ENCODE data around the gene CLCA2.

CLCA2 gene

DNA sequence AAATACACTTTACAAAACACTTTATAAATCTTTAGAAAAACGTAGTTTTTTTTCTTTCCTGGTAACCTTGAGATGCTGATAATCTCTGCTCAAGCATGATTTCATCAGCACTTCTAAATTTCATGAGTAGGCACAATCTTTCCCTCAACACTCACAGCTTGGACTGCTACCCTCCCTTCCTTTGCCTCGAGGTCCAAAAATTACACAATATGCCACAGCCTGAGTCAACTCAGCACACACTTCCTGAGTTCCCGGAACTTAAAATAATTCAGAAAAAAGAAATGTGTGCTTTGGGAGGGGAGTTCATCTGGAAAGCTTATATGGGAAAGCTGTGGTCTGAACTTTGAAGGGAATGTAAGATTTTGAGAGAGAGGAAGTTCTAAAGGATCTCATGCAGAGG is 5.9 kb downstream of the CLCA2 start:
- no peak for DNase-seq

DNA sequence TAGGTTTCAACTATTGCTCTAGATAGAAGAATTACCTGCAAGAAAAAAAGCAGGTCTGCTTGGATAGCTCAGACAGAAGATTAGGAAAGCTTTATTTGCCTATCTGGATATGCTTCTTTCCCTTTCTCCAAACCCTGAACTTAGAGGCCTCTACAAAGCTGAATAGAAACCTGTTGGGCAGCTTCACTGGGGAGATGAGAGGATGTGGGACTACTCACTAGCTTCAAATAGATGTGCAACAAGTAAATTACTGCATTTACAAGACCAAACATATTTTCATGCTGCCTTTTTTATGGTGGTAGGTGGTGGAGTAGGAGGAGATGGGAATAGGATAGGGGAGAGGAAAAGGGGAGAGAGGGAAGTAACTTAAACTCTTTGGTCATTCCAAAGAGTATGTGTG is 6.4 kb downstream of the CLCA2 start:
- DNase-seq = no peak

DNA sequence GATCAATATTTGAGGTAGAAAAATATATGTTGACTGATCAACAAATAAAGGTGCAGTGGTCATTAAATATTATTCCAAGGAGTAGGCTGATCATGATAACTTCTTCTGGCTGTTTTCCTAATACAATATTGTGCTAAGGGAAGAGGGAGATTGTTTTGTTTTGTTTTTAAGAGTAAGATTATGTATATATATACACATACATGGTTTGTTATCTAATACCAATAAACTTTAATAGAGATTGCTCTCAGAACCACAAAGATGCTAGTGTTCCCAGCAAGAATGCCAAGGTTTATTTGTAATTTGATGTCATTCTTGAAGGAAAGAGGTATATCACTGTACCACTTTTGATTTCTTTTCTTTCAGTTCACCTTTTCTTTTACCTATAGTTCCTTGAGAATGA is 10.1 kb downstream of the CLCA2 start:
- DNase-seq = no peak

DNA sequence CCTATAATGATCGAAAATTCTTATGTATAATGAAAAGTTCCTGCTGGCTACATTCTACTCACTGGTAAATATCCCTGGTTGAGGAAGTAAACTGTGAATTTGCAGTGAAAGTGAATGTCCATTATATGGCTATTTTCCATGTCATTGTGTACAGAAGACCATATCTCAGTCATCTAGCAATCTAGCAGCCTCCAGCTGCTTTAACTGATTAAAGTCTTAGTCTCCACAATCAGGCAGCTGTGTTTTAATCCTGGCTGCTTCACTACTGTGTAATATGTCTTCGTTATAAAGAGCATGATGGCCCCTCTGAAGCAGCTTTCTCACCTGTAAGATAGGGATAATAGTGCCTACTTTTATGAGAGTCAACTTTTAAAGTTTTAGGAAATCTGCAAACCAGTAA is 11.4 kb downstream of the CLCA2 start:
- DNase-seq = peak; percentile 52

DNA sequence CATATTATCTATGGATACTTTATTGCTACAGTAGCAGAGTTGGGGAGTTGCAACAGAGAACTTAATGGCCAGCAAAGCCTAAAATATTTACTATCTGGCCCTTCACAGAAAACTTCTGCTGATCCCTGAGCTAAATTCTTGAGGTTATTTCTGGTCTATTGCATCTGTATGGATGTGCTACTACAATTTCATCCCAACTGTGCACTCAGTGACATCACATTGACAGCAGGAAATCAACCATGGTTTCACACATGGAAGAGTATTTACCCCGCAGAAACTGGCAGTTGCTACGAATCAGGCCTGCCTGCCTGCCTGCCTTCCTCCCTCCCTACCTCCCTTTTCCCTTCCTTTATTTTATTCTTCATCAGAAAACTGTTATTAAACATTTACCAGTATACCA is 12.1 kb downstream of the CLCA2 start:
- peak; percentile 86 for DNase-seq

DNA sequence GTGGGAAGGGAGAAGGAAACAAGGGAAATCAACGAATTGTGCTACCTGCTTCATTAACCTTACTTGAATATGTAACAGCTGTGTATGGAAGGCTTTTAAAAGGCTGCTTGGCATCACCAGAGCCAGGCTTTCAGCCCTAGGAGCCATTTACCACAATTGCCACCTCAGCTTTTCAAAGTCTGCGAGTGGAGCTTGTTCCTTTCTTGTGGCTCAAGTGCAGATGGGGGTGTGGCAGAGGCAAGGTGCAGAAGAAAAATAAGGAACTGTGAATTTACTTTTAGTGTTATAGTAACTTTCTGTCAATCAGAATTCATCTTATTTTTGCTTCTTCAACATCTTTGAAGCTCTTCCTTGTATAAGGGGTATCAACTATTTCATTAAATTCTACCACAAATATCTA is 17.6 kb downstream of the CLCA2 start:
- peak; percentile 68 for DNase-seq

DNA sequence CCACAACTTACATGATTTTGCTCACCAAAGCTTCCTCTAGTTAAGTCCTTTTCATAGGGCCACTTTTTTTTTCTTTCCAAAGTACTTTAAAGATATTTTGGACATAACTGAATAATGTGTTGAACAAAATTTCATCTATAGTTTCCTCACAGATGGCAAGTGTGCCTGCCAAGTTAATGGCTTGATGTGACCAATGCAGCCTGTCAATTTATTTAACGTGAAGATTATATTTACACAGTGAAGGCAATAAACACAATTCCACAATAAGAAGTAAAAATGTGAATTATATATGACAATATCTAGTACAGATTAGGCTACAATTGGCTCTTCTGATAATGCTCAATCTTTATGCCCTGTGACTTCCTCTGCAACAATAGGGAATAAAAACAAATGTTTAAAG is 18.0 kb downstream of the CLCA2 start:
- peak; percentile 46 for DNase-seq

DNA sequence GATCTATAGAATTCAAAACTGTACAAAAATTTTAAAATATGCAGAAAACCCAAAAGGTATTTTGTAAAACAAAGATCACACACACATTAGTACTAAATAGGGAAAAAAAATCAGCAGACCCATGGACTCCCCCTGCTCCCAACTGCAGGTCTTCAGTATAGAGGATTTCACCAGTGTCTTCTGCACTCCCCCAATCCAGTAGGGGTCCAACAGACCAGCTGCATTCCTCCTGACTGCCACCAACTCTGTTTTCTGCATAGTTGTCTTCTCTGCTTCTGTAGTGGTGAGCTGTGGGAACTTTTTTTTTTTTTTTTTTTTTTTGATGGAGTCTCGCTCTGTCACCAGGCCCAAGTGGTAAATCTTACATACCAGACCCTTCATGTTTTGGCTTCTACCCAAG is 21.9 kb downstream of the CLCA2 start:
- DNase-seq = no peak

DNA sequence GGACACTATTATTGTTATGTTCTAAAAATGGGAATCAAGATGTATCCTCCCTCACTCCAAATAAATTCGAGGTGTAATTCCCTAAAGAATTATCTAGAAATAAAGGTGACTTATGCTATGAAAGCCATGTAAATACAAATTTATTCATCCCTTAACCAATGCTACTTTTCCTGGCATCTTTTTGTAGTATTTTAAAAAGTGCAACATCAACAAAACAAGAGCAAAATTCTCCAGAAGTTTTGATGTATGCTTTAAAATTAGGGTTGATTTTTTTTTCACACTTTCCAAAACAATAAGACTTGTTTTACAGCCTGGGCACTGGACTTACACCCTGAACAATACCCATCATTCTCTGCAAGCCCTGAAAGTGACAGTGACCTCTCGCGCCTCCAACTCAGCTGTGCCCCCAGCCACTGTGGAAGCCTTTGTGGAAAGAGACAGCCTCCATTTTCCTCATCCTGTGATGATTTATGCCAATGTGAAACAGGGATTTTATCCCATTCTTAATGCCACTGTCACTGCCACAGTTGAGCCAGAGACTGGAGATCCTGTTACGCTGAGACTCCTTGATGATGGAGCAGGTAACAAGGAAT is 23.3 kb downstream of the CLCA2 start:
- DNase-seq = no peak

DNA sequence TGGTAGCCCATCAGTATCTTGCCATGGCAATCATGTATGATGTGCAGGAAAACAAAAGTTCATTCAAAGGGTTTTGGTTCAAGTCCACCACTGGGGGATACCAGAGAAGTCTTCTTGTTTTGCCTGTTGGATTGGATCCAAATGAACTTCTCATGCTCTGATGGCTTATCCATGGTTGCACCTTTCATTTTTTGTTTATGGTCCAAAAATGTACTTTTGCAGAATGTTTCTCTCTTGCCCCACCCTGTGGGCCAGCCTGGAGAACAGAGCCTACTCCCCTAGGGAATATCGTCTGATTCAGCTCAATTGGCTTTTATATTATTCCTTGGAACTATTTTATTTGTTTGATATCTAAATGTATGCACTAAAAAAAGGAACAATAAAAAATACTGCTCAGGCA is 24.7 kb downstream of the CLCA2 start:
- DNase-seq = no peak

DNA sequence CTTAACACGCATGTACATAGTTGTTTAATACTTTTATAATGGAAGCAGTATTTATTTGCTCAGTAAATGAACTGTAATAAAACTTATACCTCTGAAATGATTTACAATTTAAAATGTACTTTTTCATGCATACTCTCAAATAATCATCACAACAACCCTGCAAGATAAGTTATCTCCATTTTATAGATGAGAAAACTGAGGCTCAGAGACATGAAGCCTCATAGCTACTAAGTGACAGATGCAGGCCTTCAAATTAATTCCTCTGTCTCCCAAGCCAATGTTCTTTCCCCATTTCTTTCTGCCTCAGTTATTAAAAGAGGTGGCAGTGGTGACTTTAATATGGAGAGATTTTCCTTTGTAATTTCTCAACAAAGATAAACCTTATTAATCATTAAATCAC is 25.1 kb downstream of the CLCA2 start:
- DNase-seq = no peak

DNA sequence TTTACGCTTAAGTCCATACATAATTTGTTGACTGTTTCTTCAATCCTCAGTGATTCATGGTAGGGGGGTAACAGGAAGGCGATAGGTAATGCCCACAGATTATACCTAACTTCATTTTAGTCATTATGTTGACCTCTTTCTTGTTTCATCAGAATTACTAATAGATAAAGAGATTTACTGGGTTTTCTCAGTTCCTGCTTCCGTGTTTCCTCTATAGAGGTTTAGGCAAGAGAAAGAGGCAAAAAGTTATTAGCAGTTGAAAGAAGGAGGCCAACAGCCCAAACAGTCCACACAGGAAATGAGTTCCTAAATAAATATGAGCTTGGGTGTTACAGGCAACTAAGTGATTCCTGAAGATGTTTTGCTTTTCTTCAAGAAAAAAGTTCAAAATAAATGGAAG is 26.9 kb downstream of the CLCA2 start:
- DNase-seq = no peak

DNA sequence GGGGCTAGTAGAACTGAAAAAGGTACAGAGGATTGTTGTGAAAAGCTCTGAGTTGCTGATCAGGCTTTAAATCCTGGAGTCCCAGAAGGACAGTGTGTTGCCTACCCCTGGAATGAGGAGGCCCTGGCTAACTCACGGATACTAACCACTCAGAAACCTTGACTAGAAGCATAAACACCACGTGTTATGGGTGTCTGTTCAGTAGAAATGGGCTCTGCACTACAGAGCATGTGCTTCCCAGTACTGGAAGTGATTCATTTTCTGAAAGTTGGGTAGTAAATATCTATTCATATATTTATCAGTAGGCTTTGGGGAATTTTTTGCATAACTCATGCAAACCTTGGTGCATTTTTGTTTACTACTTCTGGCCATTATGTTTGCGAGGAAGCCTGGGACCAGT is 29.7 kb downstream of the CLCA2 start:
- no peak for DNase-seq

DNA sequence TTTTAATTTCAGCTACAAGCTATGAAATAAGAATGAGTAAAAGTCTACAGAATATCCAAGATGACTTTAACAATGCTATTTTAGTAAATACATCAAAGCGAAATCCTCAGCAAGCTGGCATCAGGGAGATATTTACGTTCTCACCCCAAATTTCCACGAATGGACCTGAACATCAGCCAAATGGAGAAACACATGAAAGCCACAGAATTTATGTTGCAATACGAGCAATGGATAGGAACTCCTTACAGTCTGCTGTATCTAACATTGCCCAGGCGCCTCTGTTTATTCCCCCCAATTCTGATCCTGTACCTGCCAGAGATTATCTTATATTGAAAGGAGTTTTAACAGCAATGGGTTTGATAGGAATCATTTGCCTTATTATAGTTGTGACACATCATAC is 31.1 kb downstream of the CLCA2 start:
- DNase-seq = no peak

DNA sequence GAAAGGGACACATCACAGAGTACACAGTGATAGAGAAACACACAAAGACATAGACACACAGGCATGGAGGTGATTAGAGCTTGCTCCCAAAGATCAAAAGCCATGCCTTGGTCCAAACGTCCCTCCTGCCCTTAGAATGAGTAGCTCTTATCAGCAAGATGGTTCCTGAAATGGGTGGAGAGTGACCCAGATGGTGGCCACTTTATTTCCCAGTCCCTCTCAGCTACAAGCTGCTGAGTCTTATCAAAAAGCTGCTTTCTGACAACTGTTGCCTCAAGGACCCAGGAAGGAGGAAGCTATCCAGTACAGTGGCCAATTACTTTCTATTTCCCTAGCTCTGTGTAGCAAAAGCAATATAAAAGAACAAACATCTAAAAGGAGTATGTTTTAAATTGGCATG is 37.0 kb downstream of the CLCA2 start:
- DNase-seq = no peak

DNA sequence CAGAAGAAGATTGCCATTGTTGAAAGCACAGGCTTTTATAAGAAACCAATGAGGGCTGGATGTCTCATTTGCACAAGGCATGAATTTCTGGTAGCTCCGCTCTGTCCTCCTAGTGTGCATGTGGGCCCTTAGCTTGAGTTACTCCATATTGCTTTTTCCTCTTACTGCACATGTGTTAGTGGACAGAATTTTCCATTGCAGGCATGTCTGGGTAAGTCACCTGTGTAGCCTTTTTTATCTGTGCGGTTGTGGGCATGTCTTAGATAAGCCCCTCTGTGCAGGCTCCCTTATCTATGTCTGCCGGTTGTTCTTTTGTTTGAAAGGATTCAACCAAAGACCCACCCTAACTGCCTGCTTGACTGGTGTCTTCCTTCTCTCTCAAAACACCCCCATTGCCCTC is 37.5 kb downstream of the CLCA2 start:
- DNase-seq = no peak

DNA sequence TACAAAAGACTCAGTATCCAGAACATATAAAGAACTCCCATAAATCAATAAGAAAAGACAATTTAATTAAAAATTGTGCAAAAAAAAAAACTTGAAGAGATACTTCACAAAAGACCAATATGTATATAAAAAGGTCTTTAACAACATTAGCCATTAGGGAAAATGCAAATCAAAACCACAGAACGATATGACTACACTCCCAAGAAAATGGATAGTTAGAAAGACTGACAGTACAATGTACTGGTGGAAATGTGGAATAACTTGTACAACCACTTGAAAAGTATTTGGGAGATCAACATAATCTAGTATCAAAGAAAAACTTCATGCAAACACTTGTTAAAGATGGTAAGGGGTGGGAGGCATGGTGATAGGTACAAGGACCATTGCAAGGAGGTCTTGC is 40.8 kb downstream of the CLCA2 start:
- no peak for DNase-seq

DNA sequence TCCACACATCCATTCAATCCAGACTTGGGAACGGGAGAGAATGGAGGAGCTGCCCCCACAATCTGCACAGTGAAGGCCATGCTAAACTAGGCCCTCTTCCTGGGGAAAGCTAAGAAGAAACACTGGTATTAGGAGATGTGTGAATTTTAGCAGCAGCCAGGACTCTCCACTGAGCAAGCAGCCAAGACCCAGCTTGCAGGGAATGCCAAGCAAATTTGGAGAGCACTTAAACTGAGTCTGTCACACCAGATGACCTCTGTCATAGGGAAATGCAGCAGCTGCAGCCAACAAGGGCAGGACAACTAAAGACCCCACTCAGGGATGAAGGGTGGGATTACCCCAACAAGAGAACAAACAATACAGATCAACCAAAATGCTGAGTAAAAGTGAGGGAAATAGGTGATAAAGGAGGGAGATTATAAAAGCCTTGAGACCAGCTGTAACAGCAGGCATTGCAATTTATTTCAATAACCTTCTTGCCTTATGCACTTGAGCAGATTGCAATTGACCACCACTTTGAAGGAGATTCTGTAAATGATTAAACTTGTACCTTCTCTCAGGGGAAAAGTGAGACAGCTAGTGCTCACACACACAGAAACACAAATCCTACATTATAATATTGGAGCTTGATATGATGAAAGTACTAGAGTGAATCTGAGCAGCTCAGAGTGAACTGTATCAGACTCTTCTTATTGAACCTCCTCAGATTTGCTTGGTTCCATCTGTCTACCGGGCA is 42.3 kb downstream of the CLCA2 start:
- DNase-seq = no peak

DNA sequence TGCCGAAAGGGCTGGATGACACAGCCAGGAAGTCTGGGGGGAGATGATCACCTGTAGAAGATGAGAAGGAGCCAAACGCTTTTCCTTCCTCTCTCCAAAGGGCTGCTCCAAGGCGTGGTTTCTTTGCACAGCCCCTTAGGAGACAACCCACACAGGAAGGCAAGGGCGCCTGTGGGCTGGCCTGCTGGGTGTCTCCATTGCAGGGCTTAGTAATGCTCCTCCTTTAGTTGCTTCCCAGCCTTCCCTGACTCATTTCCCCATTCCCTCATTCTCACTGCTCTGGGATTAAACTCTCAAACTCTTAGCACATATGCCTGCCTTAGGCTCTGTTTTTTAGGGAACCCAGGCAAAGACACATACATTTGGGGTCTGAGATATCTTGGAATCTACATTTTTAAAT is 43.0 kb downstream of the CLCA2 start:
- no peak for DNase-seq

DNA sequence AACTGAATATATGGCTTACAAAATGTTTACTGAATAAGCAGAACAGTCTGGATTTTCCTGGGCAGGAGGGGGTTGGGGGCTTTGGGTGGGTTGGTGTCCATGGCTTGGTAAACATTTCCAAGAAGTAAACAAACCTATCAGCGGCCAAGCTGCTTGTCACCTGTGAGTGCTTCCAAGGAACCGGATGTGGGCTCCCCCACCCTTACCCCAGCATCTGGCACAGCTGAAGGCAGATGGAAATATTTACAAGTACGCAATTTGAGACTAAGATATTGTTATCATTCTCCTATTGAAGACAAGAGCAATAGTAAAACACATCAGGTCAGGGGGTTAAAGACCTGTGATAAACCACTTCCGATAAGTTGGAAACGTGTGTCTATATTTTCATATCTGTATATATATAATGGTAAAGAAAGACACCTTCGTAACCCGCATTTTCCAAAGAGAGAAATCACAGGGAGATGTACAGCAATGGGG is 44.6 kb downstream of the CLCA2 start, which contains the start of gene CLCA1:
Gene CLCA1 (plus strand): TSS at position 427 of the 477 bp plus-strand sequence. CDS start 45 bp downstream, at position 472.
- DNase-seq = peak; percentile 30

DNA sequence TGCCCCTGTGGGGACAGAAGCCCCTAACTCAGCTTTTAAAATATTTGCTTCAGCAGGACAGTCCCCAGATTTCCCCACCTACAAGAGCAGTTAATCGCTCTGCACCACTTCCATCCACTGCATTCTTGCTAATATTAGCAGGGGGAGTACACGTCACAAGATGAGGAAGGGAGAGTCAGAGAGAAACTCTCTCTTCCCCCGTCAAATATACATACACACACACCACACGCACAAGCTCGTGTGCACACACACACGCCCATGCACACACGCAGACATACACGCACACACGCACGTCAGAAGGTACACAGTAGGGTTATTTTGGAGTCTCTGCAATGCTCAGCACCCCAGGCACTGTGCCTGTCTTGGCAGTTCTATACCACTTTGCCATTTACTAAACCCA is 46.9 kb downstream of the CLCA2 start:
- DNase-seq = no peak

DNA sequence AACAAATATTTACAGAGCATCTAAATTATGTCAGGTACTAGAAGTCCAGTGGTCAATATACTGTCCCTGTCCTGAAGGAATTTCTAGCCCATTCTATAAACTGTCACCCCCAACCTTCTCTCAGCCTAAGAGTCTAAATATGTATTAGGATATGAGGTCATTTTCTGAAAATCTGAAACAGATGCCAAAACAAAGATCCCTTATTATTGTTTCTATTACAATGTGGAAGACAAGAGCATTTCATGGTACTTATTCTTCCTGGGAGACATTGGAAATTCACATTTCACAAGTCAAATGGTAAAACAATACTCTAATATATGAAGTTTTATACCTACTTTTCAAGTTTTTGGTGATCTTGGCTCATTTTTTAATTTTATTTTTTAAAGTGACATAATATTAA is 47.3 kb downstream of the CLCA2 start:
- DNase-seq = no peak

DNA sequence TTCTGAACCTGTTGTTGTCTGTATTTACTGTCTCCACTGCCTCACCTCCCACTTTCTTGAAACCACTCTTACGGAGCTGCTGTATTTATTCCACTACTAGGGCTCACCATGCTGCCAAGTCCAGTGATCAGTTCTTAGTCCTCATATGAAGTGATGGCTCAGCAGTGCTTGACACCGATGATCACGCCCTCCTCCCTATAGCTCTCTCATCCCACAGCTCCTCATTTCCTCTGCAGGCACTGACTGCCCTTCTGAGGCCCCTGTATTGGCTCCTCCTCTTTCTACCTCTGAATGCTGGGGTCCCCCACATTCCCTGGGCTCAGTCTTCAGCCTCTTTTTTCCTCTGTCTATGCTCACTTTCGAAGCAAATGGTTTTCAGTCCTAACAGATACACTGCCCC is 48.2 kb downstream of the CLCA2 start:
- DNase-seq = no peak

DNA sequence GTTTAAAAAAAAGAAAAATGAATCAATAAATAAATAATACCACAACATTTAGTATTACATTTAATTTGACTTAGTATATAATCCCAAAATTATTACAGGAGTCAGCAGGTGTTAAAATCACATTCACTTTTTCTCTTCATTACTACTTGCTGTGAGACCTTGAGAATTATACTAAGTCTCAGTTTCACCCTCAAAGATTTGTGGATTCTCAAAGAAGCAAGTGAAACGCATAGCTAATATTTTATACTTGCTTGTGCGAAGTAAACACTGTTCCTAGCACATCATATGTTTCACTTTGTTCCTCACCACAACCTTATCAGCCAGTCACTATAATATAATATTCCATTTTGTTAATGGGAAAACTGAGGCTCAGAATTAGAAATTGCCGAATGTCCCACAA is 48.8 kb downstream of the CLCA2 start:
- no peak for DNase-seq

DNA sequence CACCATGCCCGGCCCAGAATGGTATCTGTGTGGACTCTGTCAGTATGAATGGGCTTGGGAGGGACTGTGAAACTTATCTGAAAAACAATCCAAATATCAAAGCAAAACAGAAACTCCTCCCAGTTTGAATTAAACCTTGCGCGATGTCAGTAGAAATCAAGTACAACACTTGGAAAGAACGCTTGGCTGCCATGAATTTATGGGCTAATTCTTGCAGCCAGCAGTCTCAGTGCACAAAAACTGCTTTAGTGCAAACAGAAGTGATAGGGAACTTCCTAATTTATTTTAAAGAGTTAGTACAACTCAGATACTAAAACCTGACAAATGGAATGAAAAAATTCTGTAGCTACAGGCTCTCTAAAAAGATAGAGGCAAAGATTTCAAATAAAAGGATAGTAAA is 53.3 kb downstream of the CLCA2 start:
- DNase-seq = no peak
